GM21737 (cell line): ENCODE data around the gene RIGI.
"Not testable (repeated sequence)": the region's sequence is repeated elsewhere in the genome, so short reads cannot be mapped to it uniquely, and the experiment has no call there.

Source experiments
- ATAC-seq: cut with Tn5 transposase; IDR thresholded peaks from one replicate; pipeline ENCODE4 v1.9.1; 2021; ENCODE audit warnings: mild to moderate bottlenecking, moderate library complexity; ENCODE audit not compliant: unreplicated experiment

Gene RIGI

DNA sequence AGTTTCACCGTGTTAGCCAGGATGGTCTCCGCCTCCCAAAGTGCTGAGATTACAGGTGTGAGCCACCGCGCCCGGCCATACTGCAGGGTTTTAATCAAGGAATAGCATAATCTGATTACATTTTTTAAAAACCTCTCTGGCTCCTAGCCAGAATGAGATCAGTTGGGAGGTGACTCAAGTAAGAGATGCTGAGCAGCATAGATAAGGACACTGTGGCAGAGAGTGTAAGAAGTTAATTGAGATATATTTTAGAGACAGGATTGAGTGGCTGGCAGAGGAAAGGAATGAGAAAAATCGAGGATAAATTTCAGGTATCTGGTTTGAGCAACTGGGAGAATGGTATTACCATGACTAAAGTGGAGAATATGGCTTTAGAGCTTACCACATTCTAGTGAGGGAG, 7.3 kb upstream of the RIGI start:
- ATAC-seq: no peak

- no peak for ATAC-seq
These were observed 682 bp upstream of the RIGI start for GRCh38 chr9:32526707-32527048.

DNA sequence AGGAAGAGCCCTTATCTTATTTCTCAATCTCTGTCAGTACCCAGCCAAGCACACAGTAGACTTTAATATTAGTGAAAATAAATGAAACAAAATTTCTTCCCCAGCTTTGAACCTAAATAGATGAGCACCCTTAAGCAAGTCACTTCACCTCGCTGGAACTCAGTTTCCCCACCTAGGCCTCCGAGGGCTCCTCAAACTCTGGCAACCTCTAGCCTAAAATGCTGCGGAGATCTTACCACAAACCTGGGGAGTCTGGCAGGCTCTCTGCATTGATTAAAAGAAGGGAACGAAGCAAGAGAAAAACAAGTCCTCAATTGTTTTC, 326 bp downstream of the RIGI start:
- no peak for ATAC-seq

GRCh38 chr9:32524892-32525708, 896 bp downstream of the RIGI start:
- peak; percentile 13 for ATAC-seq

DNA sequence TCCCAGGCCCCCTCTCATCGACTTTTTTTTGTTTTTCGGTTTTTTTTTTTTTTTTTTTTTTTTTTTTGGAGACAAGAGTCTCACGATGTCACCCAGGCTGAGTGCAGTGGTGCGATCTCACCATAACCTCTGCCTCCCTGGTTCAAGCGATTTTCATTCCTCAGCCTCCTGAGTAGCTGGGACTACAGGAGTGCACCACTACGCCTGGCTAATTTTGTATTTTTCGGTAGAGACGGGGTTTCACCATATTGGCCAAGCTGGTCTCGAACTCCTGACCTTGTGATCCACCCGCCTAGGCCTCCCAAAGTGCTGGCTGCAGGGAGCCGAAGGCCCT, 1.5 kb downstream of the RIGI start:
- ATAC-seq: not testable (repeated sequence)

- no peak for ATAC-seq
These were observed 2.1 kb downstream of the RIGI start for GRCh38 chr9:32523910-32524309.

GRCh38 chr9:32518276-32518675, 7.7 kb downstream of the RIGI start:
- ATAC-seq: no peak

- ATAC-seq: no peak
These were observed 9.8 kb downstream of the RIGI start for GRCh38 chr9:32516241-32516640.

DNA sequence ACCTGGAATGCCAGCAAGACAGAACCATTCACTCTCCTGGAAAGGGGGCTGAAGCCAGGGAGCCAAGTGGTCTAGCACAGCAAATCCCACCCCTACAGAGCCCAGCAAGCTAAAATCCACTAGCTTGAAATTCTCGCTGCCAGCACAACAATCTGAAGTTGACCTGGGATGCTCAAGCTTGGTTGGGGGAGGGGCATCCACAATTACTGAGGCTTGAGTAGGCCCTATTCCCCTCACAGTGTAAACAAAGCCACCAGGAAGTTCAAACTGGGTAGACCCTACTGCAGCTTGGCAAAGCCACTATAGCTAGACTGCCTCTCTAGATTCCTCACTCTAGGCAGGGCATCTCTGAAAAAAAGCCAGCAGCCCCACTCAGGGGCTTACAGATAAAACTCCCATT, 17.3 kb downstream of the RIGI start:
- no peak for ATAC-seq

DNA sequence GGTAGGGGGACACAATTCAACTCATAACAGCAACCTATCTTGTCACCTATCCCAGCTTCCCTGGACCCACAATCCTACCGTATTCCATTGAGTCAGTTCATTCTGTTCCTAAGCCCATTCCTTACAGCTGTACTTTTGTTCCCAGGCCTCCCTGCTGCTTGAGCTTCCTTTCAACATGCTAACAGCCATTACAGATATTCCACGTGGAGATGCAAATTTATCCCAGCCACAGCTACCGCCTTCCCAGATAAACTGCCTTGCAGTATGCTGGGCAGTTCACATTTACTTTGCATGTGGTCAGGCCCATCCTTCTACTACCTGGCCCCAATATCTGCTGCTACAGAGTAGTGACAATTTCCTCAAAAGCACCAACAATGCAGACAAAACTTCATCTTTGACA, 23.0 kb downstream of the RIGI start:
- no peak for ATAC-seq

DNA sequence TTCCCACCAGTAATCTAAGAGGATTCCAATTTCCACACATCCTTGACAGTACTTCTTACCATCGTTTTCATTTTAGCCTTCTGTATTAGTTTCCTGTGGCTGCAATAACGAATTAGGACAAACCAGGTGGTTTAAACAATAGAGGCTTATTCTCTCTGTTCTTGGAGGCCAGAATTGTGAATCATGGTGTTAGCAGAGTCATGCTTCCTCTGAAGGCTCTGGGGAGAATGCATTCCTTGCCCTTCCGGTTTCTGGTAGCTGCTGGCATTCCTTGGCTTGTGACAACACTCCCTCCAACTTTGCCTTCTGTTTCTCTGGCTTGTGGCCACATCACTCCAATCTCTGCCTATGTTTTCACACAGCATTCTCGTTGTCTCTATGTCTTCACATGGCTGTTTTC, 23.5 kb downstream of the RIGI start:
- ATAC-seq: no peak

- no peak for ATAC-seq
These were observed 24.1 kb downstream of the RIGI start for GRCh38 chr9:32501868-32502267.

DNA sequence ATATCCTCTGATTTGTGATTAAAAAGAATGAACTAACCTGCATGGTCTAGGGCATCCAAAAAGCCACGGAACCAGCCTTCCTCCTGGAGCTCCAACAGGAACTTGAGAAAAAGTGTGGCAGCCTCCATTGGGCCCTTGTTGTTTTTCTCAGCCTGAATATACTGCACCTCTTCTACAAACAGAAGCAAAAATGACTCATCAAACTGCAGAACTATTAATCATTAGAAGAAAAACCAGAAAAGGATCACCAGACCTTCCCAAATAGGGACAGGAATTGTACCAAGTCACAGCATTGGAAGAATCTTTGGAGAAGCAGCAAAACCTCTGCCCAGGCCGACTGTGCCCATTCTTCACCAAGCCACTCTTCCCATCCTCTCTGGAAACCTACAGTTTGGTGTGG, 25.2 kb downstream of the RIGI start:
- no peak for ATAC-seq

DNA sequence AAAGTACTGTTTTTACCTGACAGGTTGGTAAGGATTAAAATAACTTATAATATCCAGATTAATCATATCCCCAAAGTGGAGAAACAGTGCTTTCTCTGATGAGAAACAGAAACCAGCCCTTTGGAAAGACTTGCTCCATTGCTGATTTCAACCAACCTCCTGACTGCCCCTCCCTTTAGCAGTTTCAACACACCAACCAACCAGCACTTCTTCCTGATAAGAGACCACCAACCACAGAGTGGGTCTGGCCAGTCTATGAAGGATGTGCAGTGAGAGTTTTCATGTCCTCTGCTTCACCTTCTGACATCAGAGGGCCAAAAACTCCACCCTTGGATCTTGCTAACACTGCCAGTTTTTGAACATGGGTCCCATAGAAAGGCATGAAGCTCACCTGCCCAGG, 28.1 kb downstream of the RIGI start:
- ATAC-seq: no peak

DNA sequence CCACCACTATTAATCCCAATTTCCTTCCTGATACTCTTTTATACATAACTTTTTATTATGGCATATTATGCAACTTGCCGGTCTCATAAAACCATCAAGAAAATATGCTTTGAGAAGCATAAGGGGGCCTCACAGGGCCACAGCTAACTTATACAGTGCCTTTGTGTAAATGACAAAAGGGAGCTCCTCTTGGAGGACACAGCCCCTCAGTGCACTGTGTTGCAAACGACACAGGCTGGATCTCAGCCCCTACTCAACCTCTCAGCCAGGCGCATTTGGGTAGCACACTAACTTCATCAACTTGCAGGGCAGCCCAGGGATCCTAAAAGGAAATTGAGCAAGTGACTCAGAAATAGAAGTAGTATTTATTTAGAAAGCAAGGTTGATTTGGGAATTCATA, 35.4 kb downstream of the RIGI start:
- ATAC-seq: no peak

GRCh38 chr9:32487981-32488380, 38.0 kb downstream of the RIGI start:
- ATAC-seq: no peak

DNA sequence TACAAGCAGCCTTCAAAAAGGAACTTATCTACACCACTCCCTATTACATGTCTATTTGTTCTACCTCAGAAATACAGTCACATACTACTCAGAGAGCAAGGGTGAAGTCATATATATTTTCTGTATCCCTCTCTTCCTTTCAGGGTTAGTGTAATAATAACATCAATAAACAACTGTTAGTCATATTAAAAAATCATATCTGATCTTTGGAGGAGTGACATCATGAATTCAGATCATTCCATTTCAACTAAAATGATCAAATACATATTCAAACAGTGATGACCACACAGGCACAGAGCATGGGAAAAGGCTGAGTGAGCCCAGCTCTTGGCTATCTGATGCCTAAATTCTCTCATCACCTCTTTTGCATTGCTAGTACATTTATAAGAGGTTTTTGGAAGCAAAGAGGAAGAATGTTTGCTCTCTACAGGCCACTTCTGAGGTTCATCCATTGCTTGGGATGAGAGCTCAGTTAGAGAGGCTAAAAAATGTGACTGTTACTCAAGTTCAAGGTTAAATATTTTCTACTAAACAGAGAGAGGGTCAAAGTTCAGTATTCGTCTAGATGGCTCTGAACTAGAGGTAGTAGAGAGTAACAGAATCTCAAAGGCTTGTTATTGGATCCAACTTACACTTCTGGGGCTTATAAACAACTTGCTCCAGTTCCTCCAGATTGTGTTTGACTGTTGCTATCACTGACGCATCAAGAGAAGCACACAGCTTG, 39.0 kb downstream of the RIGI start:
- ATAC-seq: no peak

- ATAC-seq: no peak
These were observed 42.7 kb downstream of the RIGI start for GRCh38 chr9:32483343-32483742.
